SK-N-SH (cell line): ENCODE results near the gene PDHX. TPM values are rescaled to one million over a fixed set of nuclear protein-coding genes. Genes with fewer than 3 reads are reported as not detected.

Source experiments
- CTCF ChIA-PET: fragments of 300-600, 350-600 bp; formaldehyde crosslinking; extraction: SDS; loops from one replicate; lab custom pipeline; 2021; lab: Yijun Ruan, JAX
- POLR2A ChIA-PET: fragments of 350-600 bp; sonication (Branson Sonifier 250); formaldehyde crosslinking; extraction: SDS; loops from one replicate; lab custom pipeline; 2020; ENCODE audit warnings: antibody characterized with exemption, inconsistent platforms; lab: Yijun Ruan, JAX
- DNase-seq: peaks from one replicate; pipeline ENCODE4 v3.0.0; 2012
- H2AFZ ChIP-seq: fragments of 200-600 bp; sonication (generic); 2 replicates; pipeline ENCODE4 v1.8.1; 2016; ENCODE audit warnings: antibody characterized with exemption, mild to moderate bottlenecking, low read depth
- H3F3A ChIP-seq: fragments of 200-600 bp; sonication (generic); replicated peaks from 2 replicates; pipeline ENCODE3; 2016; ENCODE audit warnings: antibody characterized with exemption, mild to moderate bottlenecking; ENCODE audit not compliant: insufficient read depth
- H3K27ac ChIP-seq, 2 experiments: fragments of 200-500 bp in 1 of 2; fragments of 200-600 bp in 1 of 2; sonication (Bioruptor generic) in 1 of 2; sonication (generic), shearing (Covaris generic) in 1 of 2; 2 replicates each; pipeline versions ENCODE4 v1.5.1 to v1.6.1; 2014 to 2016; ENCODE audit warnings: low read depth in 2 of 2, inconsistent platforms in 1 of 2, low read length in 1 of 2, mild to moderate bottlenecking in 1 of 2, mixed read lengths in 1 of 2
- H3K27me3 ChIP-seq: fragments of 200-600 bp; sonication (generic), shearing (Covaris generic); 2 replicates; pipeline ENCODE4 v1.6.1; 2016; ENCODE audit warnings: mixed run types; ENCODE audit not compliant: insufficient read depth
- H3K36me3 ChIP-seq, 2 experiments: fragments of 200-500 bp in 1 of 2; fragments of 200-600 bp in 1 of 2; sonication (Bioruptor generic) in 1 of 2; sonication (generic) in 1 of 2; replicated peaks in 1 of 2; 2 replicates each; pipeline versions ENCODE3 to v1.5.1; 2014 to 2016; ENCODE audit warnings: low read length in 1 of 2, mild to moderate bottlenecking in 1 of 2; ENCODE audit not compliant: insufficient read depth in 2 of 2, control insufficient read depth in 1 of 2
- H3K4me1 ChIP-seq, 2 experiments: fragments of 200-500 bp in 1 of 2; fragments of 200-600 bp in 1 of 2; sonication (Bioruptor generic) in 1 of 2; sonication (generic), shearing (Covaris generic) in 1 of 2; 2 replicates each; pipeline versions ENCODE4 v1.5.1 to v1.6.1; 2014 to 2016; ENCODE audit warnings: low read depth in 1 of 2, low read length in 1 of 2, mixed run types in 1 of 2; ENCODE audit not compliant: insufficient read depth in 2 of 2, control insufficient read depth in 1 of 2
- H3K4me2 ChIP-seq: fragments of 200-600 bp; sonication (generic), shearing (Covaris generic); 2 replicates; pipeline ENCODE4 v1.6.1; 2017; ENCODE audit warnings: mixed run types
- H3K4me3 ChIP-seq, 2 experiments: fragments of 200-500 bp in 1 of 2; fragments of 200-600 bp in 1 of 2; sonication (Bioruptor generic) in 1 of 2; sonication (generic), shearing (Covaris generic) in 1 of 2; 2 replicates each; pipeline versions ENCODE4 v1.5.1 to v1.8.1; 2014 to 2016; ENCODE audit warnings: low read depth in 2 of 2, inconsistent platforms in 1 of 2, low read length in 1 of 2, mild to moderate bottlenecking in 1 of 2, mixed read lengths in 1 of 2, moderate library complexity in 1 of 2
- H3K79me2 ChIP-seq: fragments of 200-600 bp; sonication (generic); 2 replicates; pipeline ENCODE4 v1.8.1; 2017; ENCODE audit warnings: mild to moderate bottlenecking; ENCODE audit not compliant: insufficient read depth
- H3K9ac ChIP-seq: fragments of 200-600 bp; sonication (generic); 2 replicates; pipeline ENCODE4 v1.6.1; 2017; ENCODE audit warnings: mixed run types
- H3K9me2 ChIP-seq: fragments of 200-600 bp; sonication (generic); 2 replicates; pipeline ENCODE4 v1.6.1; 2017; ENCODE audit warnings: mixed run types
- H3K9me3 ChIP-seq: fragments of 200-600 bp; sonication (generic); 2 replicates; pipeline ENCODE4 v1.6.1; 2017; ENCODE audit warnings: mixed run types, mild to moderate bottlenecking, moderate library complexity
- H4K20me1 ChIP-seq: fragments of 200-600 bp; sonication (generic); 2 replicates; pipeline ENCODE4 v1.6.1; 2017; ENCODE audit warnings: mild to moderate bottlenecking, mixed run types; ENCODE audit not compliant: insufficient read depth
- CHD2 ChIP-seq: fragments of 150-350 bp; IDR thresholded peaks from 2 replicates; pipeline ENCODE4 v1.6.1; 2018; ENCODE audit warnings: low read length; ENCODE audit not compliant: partially characterized antibody
- CTCF ChIP-seq: fragments of 200-600 bp; sonication (generic); IDR thresholded peaks from 2 replicates; pipeline ENCODE4 v1.6.1; 2017; ENCODE audit warnings: antibody characterized with exemption, mild to moderate bottlenecking, moderate library complexity
- EZH2phosphoT487 ChIP-seq: fragments of 200-600 bp; sonication (generic); IDR thresholded peaks from 2 replicates; pipeline ENCODE4 v1.6.1; 2017; ENCODE audit warnings: low read depth, mixed run types, mild to moderate bottlenecking, antibody characterized with exemption, moderate library complexity, borderline replicate concordance
- FOSL2 ChIP-seq: IDR thresholded peaks from 2 replicates; pipeline ENCODE4 v1.4.0; 2012; ENCODE audit warnings: low read depth, mild to moderate bottlenecking, moderate library complexity, borderline replicate concordance
- FOXJ3 ChIP-seq: sonication (generic); formaldehyde crosslinking; IDR thresholded peaks from 2 replicates; pipeline ENCODE4 v1.5.1; 2020; ENCODE audit warnings: mild to moderate bottlenecking, missing genetic modification reagents
- FOXM1 ChIP-seq: IDR thresholded peaks from 2 replicates; pipeline ENCODE4 v1.4.0; 2012; ENCODE audit warnings: low read depth, mild to moderate bottlenecking
- GABPA ChIP-seq: IDR thresholded peaks from 2 replicates; pipeline ENCODE4 v1.4.0; 2012; ENCODE audit warnings: low read depth, mild to moderate bottlenecking
- JUND ChIP-seq: IDR thresholded peaks from 2 replicates; pipeline ENCODE4 v1.4.0; 2012
- MEF2A ChIP-seq: IDR thresholded peaks from 2 replicates; pipeline ENCODE4 v1.4.0; 2012; ENCODE audit warnings: low read depth, borderline replicate concordance
- NRF1 ChIP-seq: IDR thresholded peaks from 2 replicates; pipeline ENCODE4 v1.6.1; 2012; ENCODE audit warnings: low read depth, mild to moderate bottlenecking, low read length
- RXRA ChIP-seq: IDR thresholded peaks from 2 replicates; pipeline ENCODE4 v1.4.0; 2012; ENCODE audit warnings: low read depth, mild to moderate bottlenecking, borderline replicate concordance
- SIN3A ChIP-seq: IDR thresholded peaks from 2 replicates; pipeline ENCODE4 v1.6.1; 2012; ENCODE audit warnings: low read depth, mild to moderate bottlenecking, low read length, moderate library complexity, borderline replicate concordance
- TAF1 ChIP-seq: IDR thresholded peaks from 2 replicates; pipeline ENCODE4 v1.6.1; 2012; ENCODE audit warnings: low read depth, mild to moderate bottlenecking, low read length, moderate library complexity, borderline replicate concordance
- TEAD4 ChIP-seq: IDR thresholded peaks from 2 replicates; pipeline ENCODE4 v1.4.0; 2012; ENCODE audit warnings: mild to moderate bottlenecking, borderline replicate concordance; ENCODE audit not compliant: insufficient read depth
- USF1 ChIP-seq: IDR thresholded peaks from 2 replicates; pipeline ENCODE4 v1.4.0; 2012; ENCODE audit warnings: low read depth, borderline replicate concordance
- ZBTB33 ChIP-seq: IDR thresholded peaks from 2 replicates; pipeline ENCODE4 v1.4.0; 2012; ENCODE audit warnings: low read depth, borderline replicate concordance
- WGBS: methylation state at CpG from one replicate; pipeline ENCODE4 v1.1.6; 2017; ENCODE audit warnings: low lambda C conversion rate; 5-methylcytosine and 5-hydroxymethylcytosine counted together
- polyA plus RNA-seq, 3 experiments: library from polyadenylated mRNA; depleted of rRNA; stranded (reverse); fragments of >200 nt; gene quantifications; 2 replicates each; pipeline ENCODE4 v1.2.3, GENCODE V29; 2012
- TF ChIP-seq, protein P1 (sequence below): IDR thresholded peaks from 2 replicates; pipeline ENCODE4; 2012
- TF ChIP-seq, protein P2 (sequence below): IDR thresholded peaks from 2 replicates; pipeline ENCODE4 v1.4.0; 2012; ENCODE audit warnings: low read depth
- TF ChIP-seq, protein P3 (sequence below): fragments of 150-350 bp; IDR thresholded peaks from 2 replicates; pipeline ENCODE4 v1.6.1; 2017; ENCODE audit warnings: antibody characterized with exemption, low read length, low read depth, borderline replicate concordance

The PDHX gene
- polyA plus RNA-seq, 1 of the 3 experiments (the other 2 are of a cell fraction) = 14.8 TPM

- Histone ChIP-seq H3K27ac (peak overlapping the region; percentile 84 to 91), H3K36me3 (peaks cover 12 to 28% of the 10 kb centered on the region in 2 experiments), H3K79me2 (peaks cover 12% of the 10 kb centered on the region; the same call in 1 of the 2 replicates), H2AFZ (no peak overlapping the region), H3K4me1 (peaks cover 0 to 41% of the 10 kb centered on the region in 2 experiments), H3K9ac (peak overlapping the region; percentile 62), H3K4me3 (no peak overlapping the region), H3K9me2 (no peaks in the 10 kb centered on the region), H3K9me3 (no peaks in the 10 kb centered on the region), H4K20me1 (no peaks in the 10 kb centered on the region), H3K27me3 (no peaks in the 10 kb centered on the region), H3F3A (peaks cover 38% of the 10 kb centered on the region), H3K4me2 (peak overlapping the region; percentile 50)
- ChIA-PET CTCF (interaction anchor here (1.6 kb wide), 1 partner anchor 28 kb away, joined by 3 read pairs; no protein-coding TSS in a partner anchor), POLR2A (no interaction called here)
- no peak for DNase-seq
- TF ChIP-seq FOXM1 (no peak), GABPA (no peak)
- TF ChIP-seq, protein P1, sequence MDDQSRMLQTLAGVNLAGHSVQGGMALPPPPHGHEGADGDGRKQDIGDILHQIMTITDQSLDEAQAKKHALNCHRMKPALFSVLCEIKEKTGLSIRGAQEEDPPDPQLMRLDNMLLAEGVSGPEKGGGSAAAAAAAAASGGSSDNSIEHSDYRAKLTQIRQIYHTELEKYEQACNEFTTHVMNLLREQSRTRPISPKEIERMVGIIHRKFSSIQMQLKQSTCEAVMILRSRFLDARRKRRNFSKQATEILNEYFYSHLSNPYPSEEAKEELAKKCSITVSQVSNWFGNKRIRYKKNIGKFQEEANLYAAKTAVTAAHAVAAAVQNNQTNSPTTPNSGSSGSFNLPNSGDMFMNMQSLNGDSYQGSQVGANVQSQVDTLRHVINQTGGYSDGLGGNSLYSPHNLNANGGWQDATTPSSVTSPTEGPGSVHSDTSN = 0 out of 2 replicates have a peak, but pooled peaks have one; percentile 13
- WGBS = 76% methylated on average over 7 of the region's 7 CpGs
These were observed 62.1 kb downstream of the PDHX start for GRCh38 chr11:34978236-34979191.

DNA sequence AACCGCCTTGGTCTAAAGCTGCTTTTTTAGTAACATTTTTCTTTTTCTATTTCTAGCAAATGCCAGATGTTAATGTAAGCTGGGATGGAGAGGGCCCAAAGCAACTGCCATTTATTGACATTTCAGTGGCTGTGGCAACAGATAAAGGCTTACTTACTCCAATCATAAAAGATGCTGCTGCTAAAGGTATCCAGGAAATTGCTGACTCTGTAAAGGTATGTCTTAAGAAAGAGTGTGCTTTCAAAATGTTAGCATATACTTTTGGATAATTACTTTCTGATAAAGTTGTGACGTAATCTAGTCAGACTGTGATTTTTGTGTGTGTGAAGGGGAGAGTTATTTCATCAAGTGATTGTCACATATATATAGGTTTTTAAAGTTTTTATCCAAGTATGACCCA is 68.1 kb downstream of the PDHX start:
- WGBS = 98% methylated on average over 2 of the region's 2 CpGs
- Histone ChIP-seq H3K4me1 (peaks cover 0 to 10% of the 10 kb centered on the region in 2 experiments; a peak in 3 of 4 replicates), H3K9me2 (no peaks in the 10 kb centered on the region), H3K9ac (no peak overlapping the region), H2AFZ (no peak overlapping the region), H3K36me3 (peaks cover 12 to 29% of the 10 kb centered on the region in 2 experiments), H3K4me3 (no peak overlapping the region), H3K79me2 (no peaks in the 10 kb centered on the region), H3K4me2 (no peak overlapping the region), H4K20me1 (no peaks in the 10 kb centered on the region), H3K9me3 (no peaks in the 10 kb centered on the region), H3K27me3 (no peaks in the 10 kb centered on the region), H3K27ac (no peak overlapping the region), H3F3A (peaks cover 13% of the 10 kb centered on the region)
- POLR2A ChIA-PET = no interaction called here
- CTCF ChIA-PET = interaction anchor here (0.9 kb wide), 1 partner anchor 10 kb away, joined by 3 read pairs; no protein-coding TSS in a partner anchor
- no peak for DNase-seq
- TF ChIP-seq, protein P2, sequence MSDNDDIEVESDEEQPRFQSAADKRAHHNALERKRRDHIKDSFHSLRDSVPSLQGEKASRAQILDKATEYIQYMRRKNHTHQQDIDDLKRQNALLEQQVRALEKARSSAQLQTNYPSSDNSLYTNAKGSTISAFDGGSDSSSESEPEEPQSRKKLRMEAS = no peak
- no peak for TF ChIP-seq CHD2
- TF ChIP-seq MEF2A = no peak
- no peak for TF ChIP-seq SIN3A
- TF ChIP-seq CTCF = no peak
- TF ChIP-seq FOXJ3 (CRISPR knock-in tag) = no peak
- TF ChIP-seq, protein P3, sequence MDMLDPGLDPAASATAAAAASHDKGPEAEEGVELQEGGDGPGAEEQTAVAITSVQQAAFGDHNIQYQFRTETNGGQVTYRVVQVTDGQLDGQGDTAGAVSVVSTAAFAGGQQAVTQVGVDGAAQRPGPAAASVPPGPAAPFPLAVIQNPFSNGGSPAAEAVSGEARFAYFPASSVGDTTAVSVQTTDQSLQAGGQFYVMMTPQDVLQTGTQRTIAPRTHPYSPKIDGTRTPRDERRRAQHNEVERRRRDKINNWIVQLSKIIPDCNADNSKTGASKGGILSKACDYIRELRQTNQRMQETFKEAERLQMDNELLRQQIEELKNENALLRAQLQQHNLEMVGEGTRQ = no peak
- TF ChIP-seq NRF1 = no peak
- TF ChIP-seq RXRA = no peak
- no peak for TF ChIP-seq JUND
- no peak for TF ChIP-seq TAF1
- no peak for TF ChIP-seq EZH2phosphoT487
- no peak for TF ChIP-seq USF1
- TF ChIP-seq ZBTB33 = no peak
- TF ChIP-seq FOSL2 = no peak
- no peak for TF ChIP-seq TEAD4
